ENCODE measurements around the gene CCNL2. TPM values are rescaled to one million over a fixed set of nuclear protein-coding genes. Genes with fewer than 3 reads are reported as not detected.

The CCNL2 gene
- total RNA-seq, 1 donor from 2014 or later: 44.2 TPM

DNA sequence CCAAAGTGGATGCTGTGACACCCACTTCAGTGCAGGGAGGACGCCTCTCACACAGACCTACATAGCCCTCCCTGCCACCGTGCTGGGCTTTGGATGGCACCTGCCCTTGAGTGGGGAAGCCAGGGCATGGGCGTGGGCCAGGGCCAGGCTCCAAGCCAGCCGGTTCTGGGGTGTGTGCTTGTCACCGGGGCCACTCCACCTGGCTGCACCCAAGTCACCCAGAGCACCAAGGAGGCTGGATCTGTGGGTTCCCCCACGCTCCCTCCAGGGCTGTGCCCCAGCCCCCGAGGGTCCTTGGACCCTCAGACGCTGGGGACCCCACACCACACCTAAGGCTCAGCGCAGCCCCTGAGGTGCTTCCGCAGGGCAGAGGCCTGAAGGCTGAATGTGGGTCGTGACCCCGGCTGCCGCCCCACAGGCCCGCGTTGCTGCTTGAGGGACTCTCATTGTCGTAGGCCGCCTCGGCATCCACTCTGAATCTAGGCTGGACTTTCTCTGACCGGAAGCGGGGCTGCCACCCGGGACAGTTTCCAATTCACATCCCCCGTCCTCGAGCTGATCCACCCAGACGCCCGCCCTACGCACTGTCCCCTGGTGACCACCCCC is 42.2 kb downstream of the CCNL2 start:
- DNase-seq (ENCODE audit: low read depth in 2 of 2): no peak

- no peak for DNase-seq (ENCODE audit: low read depth in 2 of 2)
Measured at GRCh38 chr1:1356166-1356795, 42.9 kb downstream of the CCNL2 start.

- peak in 1 of 2 donors; percentile 28 for DNase-seq (ENCODE audit: low read depth in 2 of 2)
Measured at GRCh38 chr1:1355416-1355815, 43.7 kb downstream of the CCNL2 start.

- DNase-seq (ENCODE audit: low read depth in 2 of 2): no peak
Measured at GRCh38 chr1:1354271-1355247, 44.6 kb downstream of the CCNL2 start.

DNA sequence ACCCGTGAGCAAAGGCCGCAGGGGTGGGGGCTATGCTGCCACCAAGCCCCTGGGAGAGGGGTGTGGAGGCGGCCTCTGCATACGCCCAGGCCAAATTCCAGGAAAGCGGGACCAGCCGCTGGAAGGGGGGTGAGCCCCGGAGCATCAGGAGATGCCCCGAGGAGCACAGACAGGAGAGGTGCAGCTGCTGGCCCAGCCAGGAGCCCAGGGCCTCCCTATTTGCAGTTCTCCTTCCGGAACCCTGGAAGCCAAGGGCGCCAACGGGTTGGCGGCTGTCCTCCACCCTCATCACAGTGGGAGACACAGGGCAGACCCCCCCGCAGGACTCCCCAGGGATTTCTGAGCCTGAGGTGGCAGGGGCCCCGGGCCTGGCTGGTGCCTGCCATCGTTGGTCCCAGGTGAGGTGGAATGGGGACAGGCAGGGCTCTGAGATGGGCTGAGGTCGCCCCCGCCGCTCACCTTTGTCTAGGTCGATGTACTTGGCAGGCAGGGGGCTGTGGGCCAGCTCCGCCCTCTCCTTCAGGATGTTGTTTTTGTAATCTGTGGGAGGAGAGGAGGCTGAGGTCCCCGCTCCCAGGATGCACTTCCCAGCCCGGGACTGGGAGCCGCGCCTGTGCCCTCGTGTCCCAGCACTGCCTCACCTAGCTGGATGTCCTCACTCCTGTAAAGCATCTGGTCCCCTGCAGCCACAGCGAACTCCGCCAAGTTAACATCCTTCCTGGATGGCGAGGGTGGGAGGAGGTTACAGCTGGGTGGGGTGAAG is 45.6 kb downstream of the CCNL2 start:
- DNase-seq (ENCODE audit: low read depth in 2 of 2): no peak

DNA sequence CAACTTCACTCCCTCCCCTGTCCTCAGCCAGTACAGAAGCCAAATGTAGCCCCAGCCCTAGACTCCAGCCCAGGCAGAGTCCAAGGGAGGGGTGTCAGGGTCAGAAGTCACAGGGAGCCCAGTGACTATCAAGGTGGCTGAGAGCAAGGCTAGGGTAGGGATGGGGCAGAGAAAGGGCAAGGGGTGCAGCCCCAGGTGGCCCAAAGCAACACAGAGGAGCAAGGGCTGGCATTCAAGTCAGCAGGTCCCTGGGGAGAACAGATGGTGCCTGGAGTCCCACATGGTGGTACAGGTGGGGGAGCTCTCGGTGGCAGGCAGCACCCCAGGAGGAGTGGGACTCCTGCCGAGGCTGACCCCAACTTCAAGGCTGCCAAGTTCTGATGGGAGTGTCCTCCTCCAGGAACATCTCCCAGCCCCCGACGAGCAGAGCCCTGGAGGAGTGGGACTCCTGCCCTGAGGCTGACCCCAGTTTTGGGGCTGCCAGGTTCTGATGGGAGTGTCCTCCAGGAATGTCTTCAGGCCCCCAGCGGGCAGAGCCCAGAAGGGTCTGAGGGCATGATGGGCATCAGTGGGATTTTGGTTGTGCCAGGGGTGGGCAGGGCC is 46.2 kb downstream of the CCNL2 start:
- no peak for DNase-seq (ENCODE audit: low read depth in 2 of 2)

- DNase-seq (ENCODE audit: low read depth in 2 of 2): no peak
Measured at GRCh38 chr1:1351511-1352427, 47.4 kb downstream of the CCNL2 start.

DNA sequence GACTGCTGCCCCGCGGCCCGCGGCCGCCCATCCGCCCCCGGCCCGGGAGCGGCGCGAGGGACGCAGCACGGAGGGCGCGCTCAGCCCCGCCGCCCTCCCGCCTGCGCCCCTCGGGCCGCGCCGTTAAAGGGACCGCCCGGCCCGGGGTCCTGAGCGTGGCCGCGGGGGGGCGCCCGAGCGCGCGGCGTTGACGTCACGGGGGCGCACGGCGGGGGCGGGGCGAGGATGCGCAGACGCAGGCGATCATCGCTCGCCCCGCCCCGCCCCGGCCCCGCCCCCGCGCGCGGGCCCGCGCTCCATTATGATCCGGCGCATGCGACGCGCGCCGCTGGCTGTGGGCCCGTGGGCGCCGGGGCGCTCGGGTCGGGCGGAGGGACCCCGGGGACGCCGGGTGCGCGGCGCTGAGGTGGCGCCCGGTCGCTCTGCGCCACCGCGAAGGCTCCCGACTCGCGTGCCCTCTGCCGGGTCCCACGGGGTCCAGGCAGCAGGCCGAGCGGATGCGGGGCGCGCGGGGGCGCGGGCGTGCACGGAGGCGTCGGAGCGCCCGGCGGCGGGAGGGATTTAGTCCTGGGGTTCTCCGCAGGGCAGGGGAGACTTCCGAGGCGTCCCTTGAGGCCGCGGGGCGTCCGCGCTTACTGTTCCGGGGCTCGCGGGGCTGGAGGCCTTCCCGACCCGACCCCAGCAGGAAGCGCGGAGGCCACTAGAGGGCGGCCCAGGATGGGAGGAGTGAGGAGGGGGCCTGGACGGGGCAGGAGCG is 49.7 kb downstream of the CCNL2 start, which contains the start of gene DVL1:
Gene DVL1 (minus strand): TSS at position 163 of the 757 bp plus-strand sequence. CDS start 353 bp downstream, outside the sequence.
- peak in 1 of 2 donors; percentile 61 for DNase-seq (ENCODE audit: low read depth in 2 of 2)

- peak in 1 of 2 donors; percentile 55 for DNase-seq (ENCODE audit: low read depth in 2 of 2)
Measured at GRCh38 chr1:1348420-1349255, 50.5 kb downstream of the CCNL2 start.

DNA sequence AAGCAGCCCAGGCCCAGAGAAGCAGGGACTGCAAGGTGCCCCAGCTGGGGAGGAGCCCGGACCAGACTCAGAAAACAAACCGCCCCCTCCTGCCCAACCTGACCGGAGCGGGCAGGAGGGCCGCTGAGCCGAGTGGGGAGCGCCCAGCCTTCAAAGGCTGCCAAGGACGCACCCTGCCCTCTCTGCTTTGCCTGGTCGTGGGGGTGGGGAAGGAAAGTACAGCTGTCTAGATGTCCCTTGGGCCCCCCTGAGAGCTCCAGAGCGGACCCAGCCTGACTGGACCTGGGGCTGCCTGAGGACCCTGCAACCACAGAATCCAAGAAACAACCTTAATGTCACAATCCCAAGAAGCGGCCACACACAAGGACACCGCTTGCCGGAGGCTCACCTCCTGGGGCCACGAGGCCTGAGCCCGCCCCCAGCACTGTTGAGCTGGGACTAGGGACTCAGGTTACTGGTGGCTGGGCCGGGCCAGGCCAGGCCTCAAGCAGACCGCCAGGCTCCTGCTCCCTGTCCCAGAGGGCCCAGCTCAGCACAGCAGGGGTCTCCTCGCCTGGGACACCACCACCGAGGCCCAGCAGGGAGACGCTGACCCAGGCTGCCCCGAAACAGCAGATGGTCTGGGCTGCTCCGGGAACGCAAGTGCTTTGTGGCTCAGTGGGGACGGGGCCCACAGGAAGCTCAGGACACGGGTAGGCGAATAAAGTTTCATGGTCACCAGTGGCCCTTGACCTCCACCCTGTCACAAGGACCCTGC is 51.3 kb downstream of the CCNL2 start:
- DNase-seq (ENCODE audit: low read depth in 2 of 2): peak in 1 of 2 donors; percentile 25

DNA sequence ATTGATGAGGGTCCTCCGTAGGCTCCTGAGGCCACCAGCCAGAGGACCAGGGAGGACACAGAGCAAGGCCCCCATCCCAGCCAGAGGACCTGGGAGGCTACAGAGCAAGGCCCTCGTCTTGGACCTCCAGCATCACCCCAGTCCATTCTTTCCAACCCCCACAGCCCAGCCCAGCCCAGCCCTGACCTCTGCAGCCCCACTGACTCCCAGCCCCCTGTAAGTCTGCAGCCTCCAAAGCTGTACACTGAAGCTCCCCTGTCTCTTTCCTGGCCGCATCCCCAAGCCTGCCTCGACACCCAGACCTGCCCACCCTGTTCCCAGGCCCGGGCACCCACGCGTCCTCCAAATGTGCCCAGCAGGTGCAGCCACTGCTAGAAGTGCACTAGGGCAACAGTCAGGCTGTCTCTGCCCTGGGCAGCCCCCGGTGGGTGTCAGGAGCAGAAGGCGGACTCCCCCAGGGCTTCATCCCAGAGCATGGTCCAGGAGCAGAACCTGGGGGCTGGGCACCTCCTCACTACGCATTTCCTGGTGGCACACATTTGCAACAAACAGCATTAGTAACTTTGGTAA is 52.0 kb downstream of the CCNL2 start:
- no peak for DNase-seq (ENCODE audit: low read depth in 2 of 2)

- DNase-seq (ENCODE audit: low read depth in 2 of 2): no peak
Measured at GRCh38 chr1:1346501-1346890, 52.6 kb downstream of the CCNL2 start.

GRCh38 chr1:1345860-1346500 is 53.2 kb downstream of the CCNL2 start:
- no peak for DNase-seq (ENCODE audit: low read depth in 2 of 2)

DNA sequence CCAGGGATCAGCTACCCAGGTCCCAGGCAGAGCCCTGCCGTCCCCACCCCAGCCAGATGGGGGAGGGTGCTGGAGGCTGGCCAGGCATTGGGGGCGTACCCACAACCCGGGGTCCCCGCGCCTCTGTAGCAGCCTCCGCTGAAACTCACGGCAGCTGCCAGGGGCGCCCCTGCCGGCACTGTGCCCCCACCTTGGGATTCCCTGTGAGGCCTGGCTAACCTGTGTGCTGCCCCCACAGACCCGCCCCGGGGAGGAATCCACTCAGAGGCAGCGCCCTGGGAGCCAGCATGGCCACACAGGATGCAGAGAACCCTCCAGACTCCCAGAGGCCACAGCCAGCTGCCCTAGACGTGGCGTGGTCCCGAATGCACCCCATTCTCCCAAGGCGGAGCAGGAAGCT is 53.8 kb downstream of the CCNL2 start:
- no peak for DNase-seq (ENCODE audit: low read depth in 2 of 2)

DNA sequence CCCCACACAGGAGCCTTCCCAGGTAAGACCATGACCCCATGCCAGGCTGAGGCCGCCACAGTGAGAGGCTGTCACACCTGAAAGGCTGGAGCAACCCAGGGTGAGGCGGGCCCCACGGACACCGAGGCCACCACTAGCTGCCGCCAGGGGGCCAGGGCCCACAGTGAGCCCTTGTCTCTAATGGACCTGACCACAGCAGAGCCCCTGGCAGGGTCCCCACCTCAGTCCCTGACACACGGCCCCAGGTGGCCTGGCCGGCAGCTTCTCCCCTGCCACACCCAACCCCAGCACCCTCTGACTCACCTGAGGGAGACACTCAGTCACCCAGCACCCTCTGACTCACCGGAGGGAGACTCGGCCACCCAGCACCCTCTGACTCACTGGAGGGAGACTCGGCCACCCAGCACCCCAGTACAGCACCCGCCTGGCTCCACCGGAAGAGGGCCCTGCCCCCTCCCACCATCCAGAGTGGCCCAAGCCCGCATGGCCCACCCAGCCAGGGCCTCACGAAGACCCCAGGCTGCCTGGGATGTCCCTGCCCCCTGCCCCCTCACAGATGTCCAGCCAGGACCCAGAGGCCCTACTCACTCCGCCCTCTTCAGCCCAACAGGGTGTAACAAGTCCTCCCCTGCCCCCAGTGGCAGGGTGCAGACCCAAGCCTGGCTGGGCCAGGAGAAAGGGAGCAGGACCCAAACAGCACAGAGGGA is 54.3 kb downstream of the CCNL2 start:
- DNase-seq (ENCODE audit: low read depth in 2 of 2): peak in 1 of 2 donors; percentile 29
